ENCODE data around the gene FCRLB. TPM values are rescaled to one million over a fixed set of nuclear protein-coding genes. Genes with fewer than 3 reads are reported as not detected.

Gene FCRLB
- total and polyA plus RNA-seq, 9 of the 15 experiments (the other 6 are each of a cell fraction or from before 2014, with no cell fraction given): 0.20 to 4.6 (median 1.3) TPM

GRCh38 chr1:161766102-161766981 is 45.0 kb downstream of the FCRLB start, which contains the start of gene ATF6 (continued):
- TF ChIP-seq MGA (IDR thresholded peaks at IDR 0.05) (peak; percentile 35; the same call in 1 of the 2 replicates), RFX7 (CRISPR knock-in tag; IDR thresholded peaks at IDR 0.05) (no peak), DMBX1 (CRISPR knock-in tag; IDR thresholded peaks at IDR 0.05; ENCODE audit: borderline replicate concordance) (no peak), FOXK2 (conservative IDR thresholded peaks at IDR 0.05 in 1 of 2, IDR thresholded peaks at IDR 0.05 in 1 of 2; ENCODE audit: low read depth in 2 of 2) (peak; percentile 68 to 83), HCFC1 (IDR thresholded peaks at IDR 0.05; ENCODE audit: low read depth, low read length) (peak; percentile 76), EP300 (IDR thresholded peaks at IDR 0.05; ENCODE audit: low read length) (peak; percentile 64; the same call in 1 of the 2 replicates), ZBTB17 (CRISPR knock-in tag; IDR thresholded peaks at IDR 0.05) (no peak), CREM (IDR thresholded peaks at IDR 0.05; ENCODE audit: low read depth) (peak; percentile 96), BRD9 (IDR thresholded peaks at IDR 0.05; ENCODE audit: low read depth, partially characterized antibody) (peak; percentile 67), GATAD2B (IDR thresholded peaks at IDR 0.05; ENCODE audit: borderline replicate concordance) (peak; percentile 64; the same call in 1 of the 2 replicates), RNF2 (IDR thresholded peaks at IDR 0.05) (peak; percentile 81), PHF21A (IDR thresholded peaks at IDR 0.05; ENCODE audit: borderline replicate concordance, low read depth) (no peak), ZNF354B (CRISPR knock-in tag; IDR thresholded peaks at IDR 0.05) (no peak), ZNF263 (CRISPR knock-in tag; IDR thresholded peaks at IDR 0.05; ENCODE audit: borderline replicate concordance) (0 out of 2 replicates have a peak, but pooled peaks have one; percentile 21), NONO (IDR thresholded peaks at IDR 0.05; ENCODE audit: low read depth in 2 of 2, low read length in 1 of 2) (peak in 1 of 2 experiments; percentile 24; a peak in 1 of 4 replicates), LCOR (CRISPR knock-in tag; IDR thresholded peaks at IDR 0.05) (peak; percentile 64; the same call in 1 of the 2 replicates), ZNF143 (CRISPR knock-in tag; IDR thresholded peaks at IDR 0.05) (no peak), SAFB (IDR thresholded peaks at IDR 0.05; ENCODE audit: borderline replicate concordance, low read depth, low read length) (peak; percentile 97)

Data from K562 (cell line).